DMS153 (cell line): ENCODE measurements around the gene UPP2.

Experiments used
- DNase-seq: peaks from one replicate; lab custom pipeline; 2025; lab: John Stamatoyannopoulos, UW

The UPP2 gene

GRCh38 chr2:158140201-158140600 lies 38.5 kb downstream of the UPP2 start:
- DNase-seq = no peak

GRCh38 chr2:158142165-158142564 lies 40.5 kb downstream of the UPP2 start:
- DNase-seq = no peak

- DNase-seq = no peak
Measured at GRCh38 chr2:158142568-158143332, 41.1 kb downstream of the UPP2 start.

- DNase-seq = no peak
Measured at GRCh38 chr2:158143703-158144360, 42.2 kb downstream of the UPP2 start.

GRCh38 chr2:158144914-158145625 lies 43.4 kb downstream of the UPP2 start:
- no peak for DNase-seq

- DNase-seq = no peak
Measured at GRCh38 chr2:158153270-158154015, 51.8 kb downstream of the UPP2 start.

GRCh38 chr2:158154596-158154995 lies 52.9 kb downstream of the UPP2 start:
- no peak for DNase-seq

- no peak for DNase-seq
Measured at GRCh38 chr2:158172719-158173118, 71.0 kb downstream of the UPP2 start.

- DNase-seq = no peak
Measured at GRCh38 chr2:158174495-158174894, 72.8 kb downstream of the UPP2 start.

GRCh38 chr2:158174956-158175355 lies 73.3 kb downstream of the UPP2 start:
- no peak for DNase-seq

GRCh38 chr2:158178646-158179045 lies 77.0 kb downstream of the UPP2 start:
- DNase-seq = no peak

- no peak for DNase-seq
Measured at GRCh38 chr2:158179660-158180059, 78.0 kb downstream of the UPP2 start.

GRCh38 chr2:158181171-158181570 lies 79.5 kb downstream of the UPP2 start:
- no peak for DNase-seq

- DNase-seq = no peak
Measured at GRCh38 chr2:158182676-158183295, 81.1 kb downstream of the UPP2 start.

GRCh38 chr2:158184001-158184400 lies 82.3 kb downstream of the UPP2 start:
- DNase-seq = no peak

- no peak for DNase-seq
Measured at GRCh38 chr2:158184556-158185343, 83.1 kb downstream of the UPP2 start.
